HG03280 (cell line): ENCODE results near the gene HAS3.
"Not testable (repeated sequence)": the region's sequence is repeated elsewhere in the genome, so short reads cannot be mapped to it uniquely, and the experiment has no call there.

Experiments
- ATAC-seq: cut with Tn5 transposase; IDR thresholded peaks from one replicate; pipeline ENCODE4 v1.9.1; 2021; ENCODE audit warnings: mild to moderate bottlenecking, moderate library complexity; ENCODE audit not compliant: unreplicated experiment

HAS3 gene

DNA sequence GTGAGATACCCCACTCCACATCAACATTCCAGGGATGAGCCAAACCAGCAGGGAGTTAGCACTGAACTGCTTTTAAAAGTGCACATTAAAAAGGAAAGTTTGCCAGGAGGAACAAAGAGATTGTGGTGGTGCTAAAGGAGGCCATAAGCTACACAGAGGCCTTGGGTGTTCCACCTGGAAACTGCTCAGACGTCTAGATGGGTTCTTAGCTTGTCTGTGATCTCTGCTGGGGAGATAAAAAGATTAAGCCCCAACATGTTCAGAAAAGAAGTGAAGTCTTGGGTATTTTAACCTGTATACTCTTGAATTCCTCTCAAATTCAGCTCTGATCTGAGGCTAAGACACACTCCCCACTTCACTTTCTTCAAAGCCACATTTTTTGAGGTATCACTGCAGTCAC, 10.4 kb downstream of the HAS3 start:
- no peak for ATAC-seq

DNA sequence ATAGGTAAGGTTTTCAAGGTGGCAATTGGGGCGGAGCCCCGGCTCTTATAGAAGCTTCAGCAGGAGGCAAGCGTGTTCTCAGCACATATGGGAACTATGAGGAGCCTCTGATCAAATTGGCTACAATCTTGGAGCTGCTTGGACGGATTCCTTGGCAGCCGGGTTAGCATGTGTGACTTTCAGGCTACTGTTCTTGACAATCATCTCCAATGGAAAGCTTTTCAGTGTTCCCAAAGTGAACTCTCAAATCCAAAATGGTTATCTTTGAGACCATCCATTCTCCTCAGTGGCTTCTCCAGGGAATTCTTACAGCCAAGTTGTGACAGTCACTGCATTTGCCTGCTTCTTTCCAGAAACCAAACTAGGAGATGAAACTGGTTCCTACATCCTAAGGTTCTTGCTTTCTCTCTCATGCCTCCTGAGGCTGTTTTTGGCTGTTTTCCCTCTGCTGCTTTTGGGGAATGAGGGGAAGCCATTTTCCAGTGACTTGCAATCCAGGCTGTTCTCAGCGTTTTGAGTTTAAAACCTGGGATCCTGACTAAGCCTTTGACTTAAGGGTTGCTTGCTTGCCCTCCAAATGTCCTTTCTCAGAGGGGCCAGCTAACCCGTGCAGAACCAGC, 10.9 kb downstream of the HAS3 start:
- ATAC-seq: no peak

DNA sequence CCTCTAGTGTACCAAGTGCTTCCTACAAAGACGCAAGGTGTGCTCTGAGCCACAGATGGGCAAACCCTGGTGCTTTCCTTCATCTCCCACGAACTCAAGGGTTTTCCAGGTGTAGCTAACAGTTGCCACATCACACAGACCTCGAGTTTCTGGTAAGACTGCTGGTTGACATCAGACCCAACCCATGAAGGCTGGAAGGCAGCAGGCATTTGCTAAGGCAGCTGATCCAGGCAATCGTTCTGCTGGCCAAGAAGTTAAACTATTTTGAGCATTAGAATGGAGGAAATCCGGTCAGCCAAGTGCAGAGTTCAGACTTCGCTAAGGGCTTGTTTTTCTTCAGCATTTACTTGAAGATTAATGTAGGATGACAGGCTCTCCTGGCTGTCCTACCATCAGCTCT, 11.5 kb downstream of the HAS3 start:
- no peak for ATAC-seq

DNA sequence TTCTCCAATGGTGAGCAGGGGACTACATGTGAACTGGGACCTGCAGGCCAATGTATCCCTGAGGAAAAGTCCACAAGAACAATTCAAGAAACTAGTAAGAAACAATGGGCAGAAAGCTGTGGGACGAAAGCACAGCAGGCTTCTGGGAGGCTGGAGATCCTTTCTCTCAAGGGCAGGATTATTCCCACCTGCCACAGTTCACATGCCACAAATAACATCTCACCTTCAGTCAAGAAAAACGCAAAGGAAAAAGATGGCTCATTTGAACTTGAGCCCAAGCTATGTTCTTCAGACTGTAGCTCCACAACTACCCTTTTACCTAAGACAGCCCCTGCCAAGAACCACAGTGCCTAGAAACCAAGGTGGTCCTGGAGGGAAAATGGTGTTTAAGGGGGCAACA, 13.0 kb downstream of the HAS3 start:
- no peak for ATAC-seq

DNA sequence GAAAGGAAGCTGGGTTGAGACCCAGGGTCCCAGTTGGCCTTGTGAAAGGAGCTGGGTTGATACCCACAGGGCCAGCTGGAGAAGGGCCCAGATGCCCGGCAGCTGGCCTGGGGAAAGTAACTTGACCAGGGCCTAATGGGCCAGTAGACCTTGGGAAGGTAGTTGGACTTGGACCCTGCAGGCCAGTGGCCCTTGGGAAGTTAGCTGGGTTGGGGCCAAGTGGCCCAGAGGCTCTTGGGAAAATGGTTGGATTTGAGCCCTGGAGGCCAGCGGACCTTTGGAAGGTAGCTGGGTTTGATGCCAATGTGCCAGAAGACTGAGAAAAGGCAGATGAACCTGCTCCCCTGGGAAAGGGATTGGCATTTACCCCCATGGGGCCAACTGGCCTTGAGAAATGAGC, 13.5 kb downstream of the HAS3 start:
- ATAC-seq: no peak

DNA sequence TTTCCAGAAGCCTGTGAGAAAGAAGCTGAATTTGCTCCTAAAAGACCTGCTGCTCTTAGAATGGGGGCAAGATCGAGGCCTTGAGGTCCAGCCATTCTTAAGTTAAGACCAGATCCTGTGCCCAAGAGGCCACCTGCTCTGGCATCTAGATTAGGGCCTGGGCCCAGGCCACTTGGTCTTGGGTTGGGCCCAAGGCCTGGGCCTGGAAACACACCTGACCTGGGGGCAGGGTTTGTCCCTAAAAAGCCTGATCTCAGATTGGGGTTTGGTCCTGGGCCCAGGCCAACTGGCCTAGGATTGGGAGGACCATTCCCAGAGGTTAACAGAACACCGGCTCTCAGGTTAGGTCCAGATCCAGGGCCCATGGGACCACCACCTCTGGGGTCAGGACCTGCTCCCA, 14.1 kb downstream of the HAS3 start:
- no peak for ATAC-seq

DNA sequence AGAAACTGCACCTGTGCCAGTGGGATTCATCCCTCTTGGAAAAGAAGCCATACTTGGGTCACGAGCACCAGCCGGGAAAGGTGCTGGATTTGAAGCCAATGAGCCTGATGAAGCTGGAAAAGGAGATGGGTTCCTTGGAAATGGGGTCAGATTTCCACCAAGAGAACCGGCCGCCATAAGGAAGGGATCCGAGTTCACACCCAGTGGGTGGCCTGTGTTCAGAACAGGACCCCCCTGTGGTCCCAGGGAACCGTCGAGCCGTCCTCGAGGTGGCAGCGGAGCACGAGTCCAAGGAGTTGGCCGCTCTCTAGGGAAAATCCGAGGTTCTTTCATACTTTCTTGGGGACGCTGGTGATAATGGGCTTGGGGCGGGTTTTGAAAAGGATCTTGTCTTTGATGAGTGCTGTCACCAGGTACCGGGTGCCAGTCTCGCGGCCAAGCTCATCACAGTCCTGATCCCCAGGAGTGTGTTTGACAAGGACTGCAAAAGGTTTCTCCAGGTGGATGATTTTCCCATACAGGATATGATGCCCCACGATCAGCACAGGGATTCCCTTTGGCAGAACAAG, 14.7 kb downstream of the HAS3 start:
- no peak for ATAC-seq

DNA sequence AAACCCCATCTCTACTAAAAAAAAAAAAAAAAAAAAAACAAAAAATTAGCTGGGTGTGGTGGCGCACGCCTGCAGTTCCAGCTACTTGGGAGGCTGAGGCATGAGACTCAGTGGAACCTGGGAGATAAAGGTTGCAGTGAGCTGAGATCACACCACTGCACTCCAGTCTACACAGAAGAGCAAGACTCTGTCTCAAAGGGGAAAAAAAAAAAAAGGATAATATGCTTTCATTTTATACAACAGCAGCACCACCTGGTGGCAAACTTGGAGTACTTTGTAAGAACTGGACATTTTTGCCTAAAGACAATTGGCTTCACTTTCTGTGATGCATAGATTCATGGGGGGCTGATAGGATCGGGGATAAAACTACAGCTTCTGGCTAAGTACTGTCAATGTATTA, 18.5 kb downstream of the HAS3 start:
- ATAC-seq: no peak

DNA sequence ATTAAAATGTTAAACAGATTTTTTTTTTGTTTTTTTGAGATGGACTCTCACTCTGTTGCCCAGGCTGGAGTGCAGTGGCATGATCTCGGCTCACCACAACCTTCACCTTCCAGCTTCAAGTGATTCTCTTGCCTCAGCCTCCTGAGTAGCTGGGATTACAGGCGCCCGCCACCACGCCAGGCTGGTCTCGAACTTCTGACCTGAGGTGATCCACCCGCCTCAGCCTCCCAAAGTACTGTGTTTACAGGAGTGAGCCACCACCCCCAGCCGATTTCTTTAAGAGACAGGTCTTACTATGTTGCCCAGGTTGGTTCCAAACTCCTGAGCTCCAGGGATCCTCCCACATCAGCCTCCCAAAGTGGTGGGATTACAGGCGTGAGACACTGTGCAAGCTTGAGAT, 19.0 kb downstream of the HAS3 start:
- ATAC-seq: not testable (repeated sequence)

DNA sequence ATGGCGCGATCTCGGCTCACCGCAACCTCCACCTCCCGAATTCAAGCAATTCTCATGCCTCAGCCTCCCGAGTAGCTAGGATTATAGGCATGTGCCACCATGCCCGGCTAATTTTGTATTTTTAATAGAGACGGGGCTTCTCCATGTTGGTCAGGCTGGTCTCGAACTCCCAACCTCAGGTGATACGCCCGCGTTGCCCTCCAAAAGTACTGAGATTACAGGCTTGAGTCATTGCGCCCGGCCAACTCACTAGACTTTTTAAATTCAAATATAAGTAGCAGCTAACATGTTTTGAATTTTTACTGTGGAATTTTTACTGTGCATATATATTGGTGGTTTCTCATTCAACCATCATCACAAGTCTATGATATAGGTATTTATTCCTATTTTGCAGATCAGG, 19.5 kb downstream of the HAS3 start:
- not testable (repeated sequence) for ATAC-seq

DNA sequence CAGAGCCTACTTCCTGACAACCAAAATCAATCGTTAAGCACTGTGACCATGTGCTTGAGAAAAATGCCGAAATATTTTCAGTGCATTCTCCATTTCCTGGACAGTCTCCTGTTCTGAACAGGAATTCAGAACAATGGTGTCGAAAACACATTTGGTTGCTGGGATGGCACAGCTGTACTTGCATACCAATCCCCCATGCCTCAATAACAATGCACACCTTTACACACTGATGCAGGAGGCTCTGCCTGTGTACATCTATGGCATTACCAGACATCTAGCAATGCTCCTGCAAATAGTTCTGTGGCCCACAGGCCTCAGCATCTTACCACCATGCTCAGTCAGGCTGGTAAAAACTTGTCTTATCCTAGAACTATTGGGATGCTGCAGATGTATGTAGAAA, 20.8 kb downstream of the HAS3 start:
- no peak for ATAC-seq

DNA sequence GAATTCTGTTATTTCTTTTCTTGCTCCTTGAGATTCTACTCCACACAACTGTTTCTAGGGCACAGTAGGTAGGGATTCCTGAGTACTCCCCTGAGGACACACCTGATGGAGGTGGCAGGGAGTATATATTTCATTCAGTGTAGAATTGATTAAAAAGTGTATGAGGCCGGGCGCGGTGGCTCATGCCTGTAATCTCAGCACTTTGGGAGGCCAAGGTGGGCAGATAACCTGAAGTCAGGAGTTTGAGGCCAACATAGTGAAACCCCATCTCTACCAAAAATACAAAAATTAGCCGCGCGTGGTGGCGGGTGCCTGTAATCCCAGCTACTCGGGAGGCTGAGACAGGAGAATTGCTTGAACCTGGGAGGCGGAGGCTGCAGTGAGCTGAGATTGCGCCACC, 21.3 kb downstream of the HAS3 start:
- ATAC-seq: not testable (repeated sequence)

DNA sequence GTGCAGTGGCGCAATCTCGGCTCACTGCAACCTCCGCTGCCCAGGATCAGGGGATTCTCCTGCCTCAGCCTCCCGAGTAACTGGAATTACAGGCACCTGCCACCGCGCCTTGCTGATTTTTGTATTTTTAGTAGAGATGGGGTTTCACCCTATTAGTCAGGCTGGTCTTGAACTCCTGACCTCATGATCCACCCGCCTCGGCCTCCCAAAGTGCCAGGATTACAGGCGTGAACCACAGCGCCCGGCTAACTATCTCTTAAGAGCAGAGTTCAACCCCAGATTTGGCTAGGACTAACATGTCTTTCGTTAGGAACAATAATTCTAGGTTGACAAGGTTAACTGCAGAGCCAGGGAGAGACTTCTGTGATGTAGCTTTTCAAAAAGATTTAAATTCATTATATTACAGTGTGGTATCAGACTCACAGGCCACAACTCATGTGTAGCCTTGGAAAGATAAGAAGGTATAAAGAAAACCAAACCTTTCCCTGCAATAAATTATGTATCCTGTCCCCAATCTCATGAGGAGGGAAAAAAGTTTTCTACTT, 22.6 kb downstream of the HAS3 start:
- no peak for ATAC-seq

DNA sequence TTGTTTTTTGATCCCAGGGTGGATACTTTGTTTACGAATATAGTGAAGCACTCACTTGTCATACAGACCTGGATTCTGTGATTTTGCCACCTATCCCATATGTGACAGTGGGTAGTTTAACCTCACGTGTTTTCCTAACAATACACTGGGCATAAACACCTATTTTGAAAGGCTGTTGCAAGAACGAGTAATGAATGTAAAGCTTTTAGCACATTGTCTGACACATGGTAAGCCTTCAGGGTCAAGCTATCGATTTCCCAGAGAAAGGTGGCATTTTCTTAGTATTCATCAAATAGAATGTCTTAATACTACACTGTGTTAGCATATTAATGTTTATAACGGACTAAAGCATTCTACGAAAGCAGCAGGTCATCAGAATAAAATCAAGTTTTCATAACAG, 25.0 kb downstream of the HAS3 start:
- ATAC-seq: no peak

DNA sequence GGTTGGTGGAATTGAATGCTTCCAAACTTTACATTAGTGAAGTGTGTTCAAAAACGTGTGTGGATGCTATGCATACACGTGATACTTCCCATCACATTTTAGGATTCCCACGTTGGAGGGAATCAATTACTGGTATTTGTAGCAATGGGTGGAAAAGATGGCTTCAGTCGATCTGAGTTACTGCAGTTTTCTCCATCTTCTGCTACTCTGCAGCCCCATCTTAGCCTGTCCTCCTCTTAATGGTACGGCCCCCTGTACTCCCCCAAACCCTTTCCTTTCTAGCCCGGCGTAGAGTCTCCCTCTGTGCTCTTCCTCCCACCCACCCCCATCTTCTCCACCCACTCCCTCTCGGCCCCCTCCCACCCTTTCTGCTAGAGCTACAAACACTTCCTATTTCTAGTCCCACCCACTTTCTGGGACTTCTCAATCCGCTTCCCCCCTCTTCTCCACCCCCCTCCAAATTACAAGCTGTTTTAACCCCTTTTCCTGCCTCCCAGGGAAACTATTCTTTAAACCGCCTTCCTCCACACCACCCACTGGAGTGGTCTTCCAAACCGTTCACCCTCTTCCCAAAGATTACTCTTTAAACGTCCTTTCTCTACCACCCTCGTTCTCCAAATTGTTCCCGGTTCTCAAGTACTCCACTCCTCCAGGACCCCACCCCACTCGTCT, 25.9 kb downstream of the HAS3 start:
- ATAC-seq: no peak

DNA sequence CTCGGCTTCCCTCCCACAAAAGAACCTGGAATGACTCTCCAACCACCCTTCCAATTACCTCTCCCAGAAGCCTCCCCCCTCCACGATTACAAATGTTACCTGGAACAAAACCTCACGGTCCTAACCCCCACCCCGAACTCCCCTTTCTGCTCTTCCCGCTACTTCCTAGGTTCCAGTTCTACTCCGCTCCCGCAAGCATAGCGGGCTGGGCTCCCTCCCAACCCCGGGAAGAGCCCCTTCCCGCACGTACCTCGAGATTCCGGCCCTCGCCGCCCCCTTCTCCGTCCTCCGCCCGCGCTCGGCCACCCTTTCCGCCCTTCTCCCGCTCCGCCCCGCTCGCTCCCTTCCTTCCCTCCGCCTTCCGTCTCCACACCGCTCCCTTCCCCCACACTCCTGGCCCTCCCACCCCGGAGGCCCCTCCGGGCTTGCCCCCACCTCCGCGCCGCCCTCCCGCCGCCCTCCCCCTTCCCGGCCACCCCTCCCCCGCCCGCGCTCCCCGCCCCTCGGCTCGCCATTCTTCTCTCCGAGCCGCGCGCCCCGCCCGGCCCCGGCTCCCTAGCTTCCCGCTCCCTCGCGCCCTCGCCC, 26.5 kb downstream of the HAS3 start:
- ATAC-seq: peak; percentile 46

DNA sequence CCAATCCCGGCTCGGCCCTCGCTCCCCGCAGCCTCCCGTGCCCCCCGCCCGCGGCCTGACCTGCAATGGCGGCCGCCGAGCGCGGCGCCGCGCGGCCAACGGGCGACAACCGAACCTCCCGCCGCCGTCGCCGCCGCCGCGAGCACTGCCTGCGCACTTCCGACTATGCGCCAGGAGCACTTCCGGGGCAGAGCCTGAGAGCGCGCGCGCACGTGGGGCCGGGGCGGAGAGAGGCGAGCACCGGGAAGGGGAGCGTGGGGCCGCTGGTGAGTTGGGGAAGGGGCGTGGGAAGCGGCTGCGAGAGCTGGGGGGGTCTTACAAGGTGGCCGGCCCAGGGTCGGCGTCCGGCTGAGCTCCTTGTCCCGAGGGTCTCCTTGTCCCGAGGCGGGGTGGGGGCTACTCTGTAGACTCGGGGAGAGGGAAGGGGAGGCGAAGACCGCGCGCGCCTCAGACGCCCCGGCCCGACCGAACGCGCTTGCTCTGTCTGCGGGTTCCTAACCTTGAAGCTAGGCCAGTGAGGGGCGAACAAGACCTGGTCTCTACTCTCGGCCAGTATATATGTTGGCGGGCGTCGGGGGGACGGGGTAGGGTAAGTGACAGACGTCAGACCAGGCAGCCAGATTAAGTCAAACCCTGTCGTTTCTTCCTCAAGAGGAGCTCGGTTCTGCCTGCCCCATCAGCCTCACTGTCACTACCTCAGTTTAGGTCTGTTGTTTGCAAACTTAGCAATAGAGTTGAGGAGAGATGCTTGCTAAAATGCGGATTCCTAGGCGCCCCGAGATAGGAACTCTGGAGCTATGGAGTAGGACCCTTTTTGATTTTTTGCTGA, 27.2 kb downstream of the HAS3 start, which contains the start of the genes CHTF8 and UTP4:
Gene CHTF8, minus strand, starts transcription at position 165 of the 829 bp plus-strand sequence. CDS start 11,130 bp downstream, outside the sequence.
Gene UTP4, plus strand, starts transcription at position 226 of the 829 bp plus-strand sequence. CDS start 811 bp downstream, outside the sequence.
- ATAC-seq: peak; percentile 93

DNA sequence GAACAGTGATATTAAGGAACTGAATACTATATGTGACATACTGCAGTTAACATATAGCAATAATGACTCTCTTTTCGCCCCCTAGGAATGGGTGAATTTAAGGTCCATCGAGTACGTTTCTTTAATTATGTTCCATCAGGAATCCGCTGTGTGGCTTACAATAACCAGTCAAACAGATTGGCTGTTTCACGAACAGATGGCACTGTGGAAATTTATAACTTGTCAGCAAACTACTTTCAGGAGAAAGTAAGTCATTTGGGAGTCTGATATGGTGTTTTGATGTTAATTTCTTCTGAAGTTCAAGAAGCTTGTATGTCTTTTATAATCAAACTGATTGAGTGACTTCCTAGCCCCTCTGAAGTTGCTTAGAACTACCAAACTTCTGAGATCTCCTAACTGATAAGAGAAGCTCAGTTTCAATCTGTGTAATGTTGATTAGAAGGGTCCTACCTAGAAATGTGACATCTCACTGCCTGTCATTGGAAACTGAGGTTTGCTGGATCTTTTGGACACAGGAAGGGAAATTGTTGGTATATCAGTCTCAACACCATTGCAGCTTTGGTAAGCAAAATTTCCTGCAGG, 28.0 kb downstream of the HAS3 start:
- ATAC-seq: no peak

DNA sequence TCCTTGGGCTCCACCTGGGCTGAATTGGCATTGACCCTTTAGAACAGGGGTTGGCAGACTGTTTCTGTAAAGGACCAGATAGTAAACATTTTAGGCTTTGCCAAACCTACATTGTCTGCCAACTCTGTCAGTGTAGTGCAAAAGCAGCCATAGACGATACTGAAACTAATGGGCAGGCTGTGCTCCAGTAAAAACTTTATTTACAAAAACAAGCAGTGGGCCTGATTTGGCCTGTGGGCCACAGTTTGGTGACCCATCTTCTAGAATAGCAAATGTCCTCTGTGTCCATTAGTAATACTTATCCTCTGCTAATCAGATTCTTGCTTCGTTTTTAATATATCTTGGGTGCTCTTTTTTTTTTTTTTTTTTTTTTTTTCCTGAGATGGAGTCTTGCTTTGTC, 33.2 kb downstream of the HAS3 start:
- ATAC-seq: no peak

DNA sequence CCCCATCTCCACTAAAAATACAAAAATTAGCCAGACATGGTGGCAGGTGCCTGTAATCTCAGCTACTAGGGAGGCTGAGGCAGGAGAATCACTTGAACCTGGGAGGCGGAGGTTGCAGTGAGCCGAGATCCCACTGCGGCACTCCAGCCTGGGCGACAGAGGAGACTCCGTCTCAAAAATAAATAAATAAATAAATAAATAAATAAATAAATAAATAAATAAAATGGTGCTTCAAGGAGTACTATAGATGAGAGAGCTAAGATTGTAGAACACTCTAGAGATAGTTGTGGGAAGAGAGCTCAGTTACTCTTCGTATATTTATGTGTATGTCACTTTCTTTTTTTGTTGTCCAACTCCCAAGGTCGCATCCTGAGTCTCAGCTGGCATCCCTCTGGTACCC, 34.0 kb downstream of the HAS3 start:
- ATAC-seq: not testable (repeated sequence)
